Osteocyte (in vitro differentiated cells): ENCODE measurements around the gene PTPRN2. TPM values are rescaled to one million over a fixed set of nuclear protein-coding genes. Genes with fewer than 3 reads are reported as not detected.

Experiments
- DNase-seq: peaks from one replicate; pipeline ENCODE4 v3.0.0; 2021; ENCODE audit warnings: mixed read lengths; ENCODE audit not compliant: unreplicated experiment; ENCODE audit errors: extremely low spot score
- H3K27ac Mint-ChIP-seq: one replicate; pipeline ENCODE4 v1.8.0; 2021; ENCODE audit warnings: mild to moderate bottlenecking, mixed read lengths; ENCODE audit not compliant: unreplicated experiment
- H3K27me3 Mint-ChIP-seq: one replicate; pipeline ENCODE4 v1.8.0; 2021; ENCODE audit warnings: mixed read lengths; ENCODE audit not compliant: unreplicated experiment
- H3K36me3 Mint-ChIP-seq: one replicate; pipeline ENCODE4 v1.8.0; 2021; ENCODE audit warnings: mixed read lengths; ENCODE audit not compliant: unreplicated experiment
- H3K4me1 Mint-ChIP-seq: one replicate; pipeline ENCODE4 v1.8.0; 2021; ENCODE audit warnings: mixed read lengths; ENCODE audit not compliant: unreplicated experiment
- H3K4me3 Mint-ChIP-seq: one replicate; pipeline ENCODE4 v1.8.0; 2021; ENCODE audit warnings: mild to moderate bottlenecking, moderate library complexity, mixed read lengths; ENCODE audit not compliant: unreplicated experiment
- H3K9me3 Mint-ChIP-seq: one replicate; pipeline ENCODE4 v1.8.0; 2021; ENCODE audit warnings: mixed read lengths; ENCODE audit not compliant: unreplicated experiment
- total RNA-seq: library from RNA; stranded (reverse); gene quantifications from 2 replicates; pipeline ENCODE4 v1.2.1, GENCODE V29; 2021
- TF ChIP-seq, protein P1 (sequence below): fragments of 200-600 bp; sonication (generic); IDR thresholded peaks from 2 replicates; pipeline ENCODE4 v1.5.0; 2021; ENCODE audit warnings: antibody characterized with exemption, mild to moderate bottlenecking, moderate library complexity

PTPRN2 gene
- total RNA-seq, 1 donor from 2014 or later = 0.59 TPM

DNA sequence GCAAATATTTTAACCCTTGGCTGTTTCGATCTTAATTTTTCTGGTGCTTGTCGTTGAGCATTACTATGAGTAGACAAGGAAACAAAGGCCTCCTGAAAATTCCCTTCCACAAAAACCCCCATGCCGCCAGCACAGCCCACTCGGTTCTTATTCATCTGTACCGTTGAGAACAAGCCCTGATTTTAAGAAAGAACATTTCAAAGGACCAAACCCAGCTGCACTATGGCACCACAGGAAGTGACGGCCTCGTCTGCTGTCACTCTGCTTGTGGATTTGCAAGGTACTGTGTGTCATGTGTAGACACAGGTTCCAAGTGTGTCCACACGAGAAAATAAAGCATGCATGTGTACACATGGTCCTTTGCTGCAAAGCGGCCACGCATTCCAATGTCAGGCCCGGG lies 965.6 kb downstream of the PTPRN2 start:
- no peak for DNase-seq
- H3K9me3 Mint-ChIP-seq = no peaks in the 10 kb centered on the region
- H3K36me3 Mint-ChIP-seq = no peaks in the 10 kb centered on the region
- TF ChIP-seq, protein P1, sequence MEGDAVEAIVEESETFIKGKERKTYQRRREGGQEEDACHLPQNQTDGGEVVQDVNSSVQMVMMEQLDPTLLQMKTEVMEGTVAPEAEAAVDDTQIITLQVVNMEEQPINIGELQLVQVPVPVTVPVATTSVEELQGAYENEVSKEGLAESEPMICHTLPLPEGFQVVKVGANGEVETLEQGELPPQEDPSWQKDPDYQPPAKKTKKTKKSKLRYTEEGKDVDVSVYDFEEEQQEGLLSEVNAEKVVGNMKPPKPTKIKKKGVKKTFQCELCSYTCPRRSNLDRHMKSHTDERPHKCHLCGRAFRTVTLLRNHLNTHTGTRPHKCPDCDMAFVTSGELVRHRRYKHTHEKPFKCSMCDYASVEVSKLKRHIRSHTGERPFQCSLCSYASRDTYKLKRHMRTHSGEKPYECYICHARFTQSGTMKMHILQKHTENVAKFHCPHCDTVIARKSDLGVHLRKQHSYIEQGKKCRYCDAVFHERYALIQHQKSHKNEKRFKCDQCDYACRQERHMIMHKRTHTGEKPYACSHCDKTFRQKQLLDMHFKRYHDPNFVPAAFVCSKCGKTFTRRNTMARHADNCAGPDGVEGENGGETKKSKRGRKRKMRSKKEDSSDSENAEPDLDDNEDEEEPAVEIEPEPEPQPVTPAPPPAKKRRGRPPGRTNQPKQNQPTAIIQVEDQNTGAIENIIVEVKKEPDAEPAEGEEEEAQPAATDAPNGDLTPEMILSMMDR = no peak
- H3K4me1 Mint-ChIP-seq = no peaks in the 10 kb centered on the region
- no peaks in the 10 kb centered on the region for H3K27me3 Mint-ChIP-seq
- no peak overlapping the region for H3K4me3 Mint-ChIP-seq
- no peak overlapping the region for H3K27ac Mint-ChIP-seq

DNA sequence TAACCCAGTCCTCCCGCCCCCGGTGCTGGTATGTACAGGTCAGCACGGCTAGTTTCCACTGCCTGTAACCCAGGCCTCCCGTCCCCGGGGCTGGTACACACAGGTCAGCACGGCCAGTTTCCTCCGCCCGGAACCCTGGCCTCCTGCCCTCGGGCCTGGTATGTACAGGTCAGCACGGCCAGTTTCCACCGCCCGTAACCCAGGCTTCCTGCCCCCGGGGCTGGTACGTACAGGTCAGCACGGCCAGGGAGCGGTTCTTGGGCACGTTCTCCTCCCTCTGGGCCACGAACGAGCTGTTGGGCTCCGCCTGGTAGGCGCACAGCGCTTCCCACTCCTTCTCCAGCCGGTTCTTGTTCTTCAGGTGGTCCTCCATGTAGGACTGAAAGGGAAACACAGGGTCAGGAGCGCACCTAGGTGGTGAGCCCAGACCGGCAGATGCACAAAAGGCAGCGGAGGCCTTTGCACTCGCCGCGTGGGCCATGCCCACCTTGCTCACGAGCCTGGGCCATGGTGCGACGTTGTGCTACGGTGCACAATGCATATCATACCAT lies 966.4 kb downstream of the PTPRN2 start:
- TF ChIP-seq, protein P1 = no peak
- H3K27ac Mint-ChIP-seq = no peak overlapping the region
- H3K9me3 Mint-ChIP-seq = no peaks in the 10 kb centered on the region
- H3K4me1 Mint-ChIP-seq = no peaks in the 10 kb centered on the region
- DNase-seq = no peak
- H3K27me3 Mint-ChIP-seq = no peaks in the 10 kb centered on the region
- H3K36me3 Mint-ChIP-seq = no peaks in the 10 kb centered on the region
- H3K4me3 Mint-ChIP-seq = no peak overlapping the region

DNA sequence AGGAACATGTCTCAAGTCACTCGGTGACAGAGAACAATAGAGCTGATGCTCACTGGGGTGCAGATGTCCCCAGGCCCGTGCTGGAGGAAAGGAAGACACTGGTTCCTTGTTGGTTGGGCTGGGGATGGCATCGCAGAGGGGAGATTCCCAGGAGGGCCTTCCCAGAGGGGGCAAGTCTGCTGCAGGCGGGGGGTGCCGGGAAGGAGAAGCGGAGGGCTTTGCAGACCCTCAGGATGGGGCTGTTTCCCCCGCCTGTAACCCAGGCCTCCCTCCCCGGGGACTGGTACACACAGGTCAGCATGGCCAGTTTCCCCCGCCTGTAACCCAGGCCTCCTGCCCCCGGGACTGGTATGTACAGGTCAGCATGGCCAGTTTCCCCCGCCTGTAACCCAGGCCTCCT lies 967.0 kb downstream of the PTPRN2 start:
- TF ChIP-seq, protein P1 = no peak
- Mint-ChIP-seq H3K4me1 (no peaks in the 10 kb centered on the region), H3K4me3 (no peak overlapping the region), H3K27me3 (no peaks in the 10 kb centered on the region), H3K36me3 (no peaks in the 10 kb centered on the region), H3K9me3 (no peaks in the 10 kb centered on the region), H3K27ac (no peak overlapping the region)
- DNase-seq = no peak

DNA sequence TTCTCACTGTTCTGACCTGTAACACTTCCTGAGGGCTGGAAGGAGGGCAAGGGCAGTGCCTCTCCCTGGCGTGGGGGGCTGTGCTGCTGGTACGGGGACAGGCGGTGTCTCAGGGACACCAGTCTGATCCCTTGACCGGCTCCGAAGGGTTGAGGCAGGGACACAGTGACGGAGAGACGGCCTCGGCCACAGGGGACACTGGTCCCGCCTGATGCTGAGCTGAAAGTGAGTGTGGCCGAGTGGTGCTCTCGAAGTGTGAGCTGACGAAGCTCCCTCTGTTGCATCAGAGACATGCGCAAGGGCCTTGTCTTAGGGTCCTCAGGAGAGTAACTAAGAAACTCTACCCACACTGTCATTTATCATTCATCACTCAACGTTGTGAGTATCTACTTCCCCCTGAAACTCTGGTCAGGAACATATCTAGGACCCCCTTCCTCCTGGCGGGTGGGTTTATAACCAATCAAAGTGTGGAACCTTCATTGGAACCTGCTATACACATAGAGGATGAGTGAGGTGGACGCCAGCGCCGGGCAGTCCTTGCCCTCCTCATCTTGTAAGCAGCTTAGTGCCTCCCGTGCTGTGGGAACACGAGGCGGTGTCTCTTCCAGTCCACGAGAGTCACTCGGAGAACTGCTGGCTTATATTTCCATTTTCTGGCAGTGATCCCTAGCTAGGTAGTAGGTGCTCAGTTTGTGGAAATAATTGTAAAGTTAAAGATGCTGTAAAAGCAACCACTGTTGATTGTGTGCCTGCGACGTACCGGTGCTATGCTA lies 967.7 kb downstream of the PTPRN2 start:
- H3K36me3 Mint-ChIP-seq = no peaks in the 10 kb centered on the region
- no peaks in the 10 kb centered on the region for H3K27me3 Mint-ChIP-seq
- TF ChIP-seq, protein P1 = no peak
- H3K27ac Mint-ChIP-seq = no peak overlapping the region
- no peak overlapping the region for H3K4me3 Mint-ChIP-seq
- H3K9me3 Mint-ChIP-seq = no peaks in the 10 kb centered on the region
- DNase-seq = no peak
- no peaks in the 10 kb centered on the region for H3K4me1 Mint-ChIP-seq

DNA sequence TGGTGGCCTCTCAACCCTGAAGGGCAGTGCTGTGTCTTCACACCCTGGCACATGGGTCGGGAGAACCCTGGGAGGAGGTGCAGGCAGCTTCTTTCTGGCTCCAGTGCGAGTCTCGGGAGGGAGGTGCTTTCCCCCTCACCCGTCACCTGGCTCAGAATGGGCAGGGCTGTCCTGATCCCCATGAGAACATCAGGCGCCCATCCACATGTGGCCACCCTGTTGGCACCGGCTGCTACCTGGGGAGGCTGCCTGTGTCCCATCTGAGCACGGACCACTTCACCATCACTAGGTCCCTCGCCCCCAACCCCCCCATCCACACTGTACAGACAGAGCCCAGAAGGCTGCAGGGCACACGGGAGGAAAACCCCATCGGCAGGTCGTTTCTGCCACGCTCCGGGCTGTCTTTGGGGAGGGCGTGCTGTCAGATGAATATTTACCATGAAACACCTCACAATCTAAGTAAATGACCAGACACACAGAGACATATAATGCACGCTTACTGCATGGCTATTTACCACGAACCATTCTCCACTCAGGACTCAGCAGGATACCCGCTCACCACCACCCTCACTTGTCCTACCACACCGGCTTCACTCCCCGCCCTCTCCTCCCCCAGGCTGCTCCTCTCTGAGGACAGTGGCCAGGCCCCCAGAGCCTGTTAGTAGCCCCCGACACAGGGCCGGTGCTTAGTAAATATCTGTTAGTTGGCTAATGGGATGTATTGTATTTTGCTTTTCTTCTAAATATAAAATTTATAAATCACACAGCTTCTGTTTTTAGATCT lies 968.6 kb downstream of the PTPRN2 start:
- TF ChIP-seq, protein P1 = no peak
- H3K27me3 Mint-ChIP-seq = no peaks in the 10 kb centered on the region
- H3K4me1 Mint-ChIP-seq = no peaks in the 10 kb centered on the region
- no peak overlapping the region for H3K4me3 Mint-ChIP-seq
- H3K36me3 Mint-ChIP-seq = no peaks in the 10 kb centered on the region
- no peaks in the 10 kb centered on the region for H3K9me3 Mint-ChIP-seq
- no peak for DNase-seq
- H3K27ac Mint-ChIP-seq = no peak overlapping the region
